Fibroblast of skin of back (primary cell): Measurements from ENCODE around the gene TTC4.
"Not testable (repeated sequence)": the region's sequence is repeated elsewhere in the genome, so short reads cannot be mapped to it uniquely, and the experiment has no call there.

Experiments used
- DNase-seq: peaks from one replicate; pipeline ENCODE4 v3.0.0-alpha.2; 2013

Gene TTC4

DNA sequence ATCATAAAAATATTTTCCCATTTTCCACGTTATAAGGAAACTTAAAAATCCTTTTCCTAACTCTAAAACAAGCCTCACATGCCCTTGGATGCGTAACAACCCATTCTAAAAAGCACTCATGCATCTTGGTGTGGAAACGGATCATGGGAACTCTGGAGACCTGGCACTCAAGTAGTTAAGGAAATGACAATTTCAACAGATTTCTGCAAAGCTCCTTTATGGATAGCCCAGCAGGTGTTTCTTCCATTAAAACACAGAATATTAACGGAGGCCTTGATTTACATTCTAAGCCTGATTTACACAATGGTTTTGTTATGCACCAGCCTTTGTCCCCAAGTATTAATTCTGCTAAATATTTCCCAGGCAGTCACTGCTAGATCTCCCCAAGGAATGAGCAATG, 35.8 kb downstream of the TTC4 start:
- DNase-seq, result no peak

GRCh38 chr1:54754045-54754444, 38.4 kb downstream of the TTC4 start:
- DNase-seq, result no peak

GRCh38 chr1:54754486-54755285, 39.0 kb downstream of the TTC4 start:
- no peak for DNase-seq

DNA sequence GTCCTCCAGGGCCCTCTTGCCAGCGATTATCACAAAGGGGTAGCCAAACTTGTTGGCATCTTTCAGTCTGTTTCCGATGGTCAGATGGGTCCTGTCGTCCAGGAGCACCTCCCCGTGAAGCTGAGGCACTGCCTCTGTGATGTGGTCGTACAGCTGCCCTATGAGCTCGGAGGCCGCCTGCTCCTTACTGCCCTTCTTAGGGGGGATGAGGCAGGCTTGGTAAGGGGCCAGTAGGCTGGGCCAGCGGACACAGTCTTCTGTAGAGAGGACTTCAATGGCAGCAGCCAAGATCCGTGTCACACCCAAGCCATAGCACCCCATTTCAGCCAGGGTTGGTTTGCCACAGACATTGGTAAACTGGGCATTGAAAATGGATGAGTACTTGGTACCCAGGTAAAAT, 42.2 kb downstream of the TTC4 start:
- DNase-seq, result no peak

DNA sequence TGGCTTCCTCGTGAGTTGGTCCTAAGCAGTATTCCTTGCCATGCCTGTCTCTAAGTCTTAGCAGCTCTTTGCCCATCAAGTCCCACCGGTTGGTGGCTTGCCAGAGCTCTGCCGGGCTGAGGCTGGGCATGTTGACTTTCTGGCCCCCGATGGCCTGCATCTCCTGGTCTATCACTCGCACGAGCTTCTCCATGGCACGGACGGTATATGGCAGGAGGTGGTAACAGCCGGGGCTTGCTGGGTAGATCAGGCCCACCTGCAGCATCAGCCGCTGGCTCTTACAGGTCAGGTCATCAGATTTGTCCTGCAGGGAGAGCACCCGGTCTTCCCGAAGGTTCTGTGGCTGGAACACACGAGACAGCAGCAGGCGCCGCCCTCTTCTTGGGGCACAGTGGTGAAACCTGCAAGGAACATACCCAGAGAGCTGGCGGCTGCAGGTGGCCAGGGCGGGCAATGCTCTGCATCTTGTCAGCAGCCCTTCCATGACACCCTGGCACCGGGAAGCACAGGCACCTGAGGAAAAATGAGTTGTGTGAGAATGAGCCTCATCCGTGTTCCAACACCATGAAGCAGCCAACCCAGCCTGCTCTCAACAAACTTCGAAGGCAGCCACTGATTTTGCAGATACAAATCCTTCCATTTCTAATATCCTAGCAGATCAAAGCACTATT, 43.2 kb downstream of the TTC4 start:
- no peak for DNase-seq

GRCh38 chr1:54763816-54764132, 48.1 kb downstream of the TTC4 start:
- DNase-seq, result no peak

DNA sequence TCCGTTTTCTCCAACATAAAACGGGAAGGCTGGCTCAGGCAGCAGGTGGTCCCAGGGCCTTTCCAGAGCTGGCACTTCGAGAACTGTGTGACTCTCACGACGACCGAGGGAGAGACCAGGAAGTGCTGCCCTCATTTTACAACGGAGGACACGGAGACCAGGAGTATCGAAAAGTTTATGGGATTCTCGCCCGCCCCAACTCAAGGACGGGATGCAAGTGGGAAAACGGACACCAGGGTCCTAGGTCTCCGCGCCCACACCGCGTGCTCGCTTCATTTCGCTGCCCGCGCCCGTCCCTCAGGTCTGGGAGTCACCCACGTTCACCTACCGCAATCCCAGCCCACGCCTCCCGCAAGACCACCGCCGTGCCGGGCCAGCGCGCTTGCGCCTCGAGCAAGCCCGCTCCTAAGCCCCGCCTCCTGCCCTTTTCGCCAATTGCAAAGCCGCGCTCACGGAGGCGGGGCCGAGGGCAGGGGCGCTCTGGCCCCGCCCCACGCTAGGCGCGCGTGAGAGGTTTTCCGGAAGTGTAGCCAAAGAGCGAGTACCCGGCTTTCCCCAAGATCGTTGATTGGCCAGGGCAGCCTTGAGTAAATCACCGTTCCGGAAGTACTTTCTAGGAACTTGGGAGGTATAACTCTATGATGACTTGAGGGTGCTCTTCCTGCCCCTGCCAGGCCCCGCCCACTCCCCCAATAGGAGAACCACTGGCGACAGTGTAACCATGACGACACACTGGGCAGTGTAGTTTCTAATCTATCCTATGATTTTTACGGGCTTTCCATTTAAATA, 48.7 kb downstream of the TTC4 start, which contains the start of gene PARS2:
PARS2 (minus strand) TSS at position 391 of the 789 bp plus-strand sequence. CDS start 5,362 bp downstream, outside the sequence.
- peak; percentile 100 for DNase-seq

DNA sequence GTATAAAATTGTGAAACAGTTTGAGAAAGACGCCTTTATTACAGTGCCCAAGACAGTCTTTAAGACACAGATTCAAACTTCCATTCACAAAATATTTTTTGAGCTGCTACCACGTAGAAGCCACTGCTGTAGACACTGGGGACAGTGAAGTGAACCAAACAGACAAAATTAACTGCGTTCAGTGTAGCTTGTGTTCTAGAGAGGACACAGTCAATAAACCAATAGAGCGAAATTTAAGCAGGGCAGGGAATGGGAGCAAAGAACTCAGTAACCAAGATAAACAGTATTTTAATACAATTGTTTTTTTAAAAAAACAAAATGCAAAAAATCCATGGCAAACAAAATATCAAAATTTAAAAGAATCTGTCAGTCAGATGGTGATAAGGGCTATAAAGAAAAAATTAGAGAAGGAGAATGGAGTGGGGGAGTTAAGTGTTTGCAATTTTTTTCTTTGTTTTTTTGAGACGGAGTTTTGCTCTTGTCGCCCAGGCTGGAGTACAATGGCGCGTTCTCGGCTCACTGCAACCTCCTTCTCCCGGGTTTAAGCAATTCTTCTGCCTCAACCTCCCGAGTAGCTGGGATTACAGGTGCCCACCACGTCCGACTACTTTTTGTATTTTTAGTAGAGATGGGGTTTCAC, 49.4 kb downstream of the TTC4 start:
- DNase-seq, result no peak

DNA sequence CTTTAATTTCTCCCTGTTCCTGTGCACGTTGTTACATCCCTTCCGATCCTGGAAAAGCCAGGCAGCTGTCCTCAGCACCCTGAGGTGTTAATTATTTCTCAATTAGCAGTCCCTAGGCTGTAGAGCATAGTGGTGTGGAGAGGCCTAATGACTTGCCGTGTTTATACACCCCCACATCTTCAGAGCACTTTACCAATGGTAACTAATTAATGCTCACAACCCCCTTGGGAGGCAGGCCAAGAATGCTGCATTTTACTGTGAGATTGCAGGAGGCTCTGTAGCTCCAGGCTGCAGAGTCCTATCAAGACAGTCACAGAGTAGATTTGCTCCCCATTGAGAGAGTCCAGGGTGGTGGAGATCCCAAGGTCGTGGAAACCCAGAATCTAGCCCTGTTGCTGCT, 51.1 kb downstream of the TTC4 start:
- DNase-seq, result no peak

GRCh38 chr1:54767526-54767925, 51.9 kb downstream of the TTC4 start:
- no peak for DNase-seq

- DNase-seq, result no peak
These were observed 52.4 kb downstream of the TTC4 start for GRCh38 chr1:54768093-54768492.

DNA sequence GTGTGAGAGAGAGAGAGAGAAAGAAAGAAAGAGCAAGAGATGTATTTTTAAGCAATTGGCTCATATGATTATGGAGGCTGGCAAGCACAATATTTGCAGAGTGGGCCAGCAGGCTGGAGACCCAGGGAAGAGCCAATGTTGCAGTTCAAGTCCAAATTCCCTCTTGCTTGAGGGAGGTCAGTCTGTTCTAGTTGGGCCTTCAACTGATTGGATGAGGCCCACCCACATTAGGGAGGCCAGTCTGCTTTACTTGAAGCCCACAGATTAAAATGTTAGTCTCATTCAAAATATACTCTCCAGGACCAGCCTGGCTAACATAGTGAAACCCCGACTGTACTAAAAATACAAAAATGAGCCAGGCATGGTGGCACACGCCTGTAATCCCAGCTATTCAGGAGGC, 57.3 kb downstream of the TTC4 start:
- DNase-seq, result no peak

- peak; percentile 18 for DNase-seq
These were observed 59.3 kb downstream of the TTC4 start for GRCh38 chr1:54774820-54775498.

GRCh38 chr1:54775828-54776721, 60.4 kb downstream of the TTC4 start:
- DNase-seq, result not testable (repeated sequence)

DNA sequence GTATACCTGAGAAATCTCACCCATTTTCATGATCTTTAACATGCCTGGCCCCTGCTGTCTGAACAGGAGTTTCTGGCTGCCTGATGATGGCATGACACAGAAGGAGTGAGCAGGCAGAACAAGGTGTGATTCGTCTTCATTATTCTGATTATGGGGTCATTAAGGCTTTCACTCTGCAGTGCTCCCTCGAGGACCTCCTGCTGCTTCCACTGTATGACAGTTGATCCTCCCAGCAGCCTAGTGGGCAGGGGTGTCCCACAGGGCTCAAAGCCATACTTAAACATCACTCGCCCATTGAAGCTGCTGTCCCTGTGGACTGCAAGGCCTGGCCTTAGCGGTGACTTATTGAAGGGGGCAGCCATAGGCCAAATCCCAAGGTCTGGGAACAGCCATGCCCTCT, 61.4 kb downstream of the TTC4 start:
- no peak for DNase-seq

GRCh38 chr1:54777431-54777830, 61.8 kb downstream of the TTC4 start:
- DNase-seq, result no peak

- no peak for DNase-seq
These were observed 65.5 kb downstream of the TTC4 start for GRCh38 chr1:54781023-54781723.

DNA sequence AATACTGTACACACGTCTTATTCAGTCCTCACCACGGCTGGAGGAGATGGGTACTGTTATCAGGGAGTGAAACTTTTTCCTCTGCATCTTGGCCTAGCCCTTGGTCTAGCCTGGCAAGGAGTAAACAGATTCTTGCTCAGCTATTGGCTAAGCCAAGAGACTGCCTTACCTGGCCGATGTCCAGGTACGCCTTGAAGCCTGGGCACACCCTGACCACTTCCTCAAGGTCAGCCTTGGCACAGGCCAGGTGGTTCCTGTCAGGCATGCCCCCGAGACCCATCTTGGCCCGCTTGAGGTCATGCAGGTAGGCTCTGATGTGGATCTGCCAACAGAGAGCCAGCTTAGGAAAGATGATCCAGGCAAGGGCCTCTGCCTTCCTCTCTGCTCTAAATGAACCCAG, 66.5 kb downstream of the TTC4 start:
- no peak for DNase-seq

GRCh38 chr1:54782588-54782987, 66.9 kb downstream of the TTC4 start:
- DNase-seq, result no peak

GRCh38 chr1:54784066-54784465, 68.4 kb downstream of the TTC4 start:
- DNase-seq, result no peak

GRCh38 chr1:54786778-54787177, 71.1 kb downstream of the TTC4 start:
- no peak for DNase-seq
